Measurements from ENCODE around the gene CCDC57.

Gene CCDC57

GRCh38 chr17:82238472-82239201 lies 26.0 kb upstream of the CCDC57 start:
- TF ChIP-seq EZH2 (optimal IDR thresholded peaks at IDR 0.05; ENCODE audit: low read depth, low read length) (no peak), CTCF (IDR thresholded peaks at IDR 0.05; ENCODE audit: low read length) (no peak), EZH2phosphoT487 (IDR thresholded peaks at IDR 0.05; ENCODE audit: low read length) (no peak)
- H3K4me1 ChIP-seq (ENCODE audit: low read length), result no peaks in the 10 kb centered on the region
- no peaks in the 10 kb centered on the region for H3F3A ChIP-seq (ENCODE audit: insufficient read depth, low read length)
- no peaks in the 10 kb centered on the region for H3K9me2 ChIP-seq (replicated peaks; ENCODE audit: insufficient read depth, low read length)
- H3K9ac ChIP-seq (ENCODE audit: low read length), result no peak overlapping the region
- H3K9me3 ChIP-seq (replicated peaks; ENCODE audit: insufficient read depth, low read length), result no peaks in the 10 kb centered on the region
- no peak overlapping the region for H2AFZ ChIP-seq (ENCODE audit: low read length)
- no peak overlapping the region for H3K4me2 ChIP-seq (ENCODE audit: low read depth, low read length)
- H4K20me1 ChIP-seq (ENCODE audit: insufficient read depth, low read length), result no peaks in the 10 kb centered on the region
- H3K4me3 ChIP-seq (ENCODE audit: low read length), result no peak overlapping the region
- peaks cover 12% of the 10 kb centered on the region for H3K79me2 ChIP-seq (ENCODE audit: low read length)
- no peak for DNase-seq
- H3K36me3 ChIP-seq (replicated peaks; ENCODE audit: insufficient read depth, low read length), result no peaks in the 10 kb centered on the region
- H3K27ac ChIP-seq (ENCODE audit: low read length), result no peak overlapping the region
- H3K27me3 ChIP-seq (replicated peaks; ENCODE audit: insufficient read depth, low read length), result no peaks in the 10 kb centered on the region

- H3K9me2 ChIP-seq (replicated peaks; ENCODE audit: insufficient read depth, low read length), result no peaks in the 10 kb centered on the region
- no peaks in the 10 kb centered on the region for H4K20me1 ChIP-seq (ENCODE audit: insufficient read depth, low read length)
- H3K4me3 ChIP-seq (ENCODE audit: low read length), result no peak overlapping the region
- H3K4me1 ChIP-seq (ENCODE audit: low read length), result no peaks in the 10 kb centered on the region
- H3K9ac ChIP-seq (ENCODE audit: low read length), result no peak overlapping the region
- H3K27ac ChIP-seq (ENCODE audit: low read length), result no peak overlapping the region
- no peaks in the 10 kb centered on the region for H3K27me3 ChIP-seq (replicated peaks; ENCODE audit: insufficient read depth, low read length)
- no peaks in the 10 kb centered on the region for H3F3A ChIP-seq (ENCODE audit: insufficient read depth, low read length)
- TF ChIP-seq CTCF (IDR thresholded peaks at IDR 0.05; ENCODE audit: low read length), result no peak
- TF ChIP-seq EZH2 (optimal IDR thresholded peaks at IDR 0.05; ENCODE audit: low read depth, low read length), result no peak
- no peak for TF ChIP-seq EZH2phosphoT487 (IDR thresholded peaks at IDR 0.05; ENCODE audit: low read length)
- DNase-seq, result no peak
- H3K79me2 ChIP-seq (ENCODE audit: low read length), result peaks cover 5% of the 10 kb centered on the region; the same call in 1 of the 2 replicates
- no peaks in the 10 kb centered on the region for H3K36me3 ChIP-seq (replicated peaks; ENCODE audit: insufficient read depth, low read length)
- H3K9me3 ChIP-seq (replicated peaks; ENCODE audit: insufficient read depth, low read length), result no peaks in the 10 kb centered on the region
- H2AFZ ChIP-seq (ENCODE audit: low read length), result no peak overlapping the region
- H3K4me2 ChIP-seq (ENCODE audit: low read depth, low read length), result no peak overlapping the region
Observed at GRCh38 chr17:82237746-82238471, 25.3 kb upstream of the CCDC57 start.

- H4K20me1 ChIP-seq (ENCODE audit: insufficient read depth, low read length), result no peaks in the 10 kb centered on the region
- no peaks in the 10 kb centered on the region for H3K9me3 ChIP-seq (replicated peaks; ENCODE audit: insufficient read depth, low read length)
- H3K9ac ChIP-seq (ENCODE audit: low read length), result no peak overlapping the region
- no peak overlapping the region for H3K27ac ChIP-seq (ENCODE audit: low read length)
- H3K4me1 ChIP-seq (ENCODE audit: low read length), result no peaks in the 10 kb centered on the region
- no peak for DNase-seq
- H3K9me2 ChIP-seq (replicated peaks; ENCODE audit: insufficient read depth, low read length), result no peaks in the 10 kb centered on the region
- no peak overlapping the region for H3K4me3 ChIP-seq (ENCODE audit: low read length)
- no peak overlapping the region for H3K4me2 ChIP-seq (ENCODE audit: low read depth, low read length)
- H3K27me3 ChIP-seq (replicated peaks; ENCODE audit: insufficient read depth, low read length), result no peaks in the 10 kb centered on the region
- no peaks in the 10 kb centered on the region for H3K36me3 ChIP-seq (replicated peaks; ENCODE audit: insufficient read depth, low read length)
- H2AFZ ChIP-seq (ENCODE audit: low read length), result no peak overlapping the region
- H3F3A ChIP-seq (ENCODE audit: insufficient read depth, low read length), result no peaks in the 10 kb centered on the region
- TF ChIP-seq CTCF (IDR thresholded peaks at IDR 0.05; ENCODE audit: low read length) (no peak), EZH2 (optimal IDR thresholded peaks at IDR 0.05; ENCODE audit: low read depth, low read length) (no peak), EZH2phosphoT487 (IDR thresholded peaks at IDR 0.05; ENCODE audit: low read length) (no peak)
- no peaks in the 10 kb centered on the region; the same call in 1 of the 2 replicates for H3K79me2 ChIP-seq (ENCODE audit: low read length)
Observed at GRCh38 chr17:82237083-82237745, 24.6 kb upstream of the CCDC57 start.

All from MM.1S (cell line).